GM18520 (cell line): ENCODE measurements around the gene SLC24A4.

ENCODE experiments used
- ATAC-seq: cut with Tn5 transposase; IDR thresholded peaks from one replicate; pipeline ENCODE4 v1.9.1; 2021; ENCODE audit not compliant: unreplicated experiment

The SLC24A4 gene

GRCh38 chr14:92315050-92315805 is 7.7 kb upstream of the SLC24A4 start:
- no peak for ATAC-seq

- ATAC-seq, result no peak
Observed at GRCh38 chr14:92316176-92316575, 6.8 kb upstream of the SLC24A4 start.

DNA sequence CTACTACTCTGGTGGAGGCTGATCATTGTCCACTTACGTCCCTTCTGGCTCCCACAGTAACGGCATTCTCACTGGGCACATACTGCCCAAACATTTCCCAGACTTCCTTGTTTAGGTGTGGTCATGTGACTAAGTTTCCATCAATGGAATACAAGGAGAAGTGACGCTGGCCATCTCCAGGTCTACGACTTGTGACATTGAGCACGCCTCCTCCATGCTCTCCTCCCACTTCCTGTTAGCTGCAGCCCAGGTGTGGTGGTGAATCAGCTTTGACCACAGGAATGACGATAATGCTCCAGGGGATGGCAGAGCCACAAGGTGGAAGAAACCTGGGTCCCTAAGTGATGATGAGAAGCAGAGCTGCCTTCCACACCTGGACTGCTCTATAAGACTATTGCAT is 6.0 kb upstream of the SLC24A4 start:
- ATAC-seq, result no peak

DNA sequence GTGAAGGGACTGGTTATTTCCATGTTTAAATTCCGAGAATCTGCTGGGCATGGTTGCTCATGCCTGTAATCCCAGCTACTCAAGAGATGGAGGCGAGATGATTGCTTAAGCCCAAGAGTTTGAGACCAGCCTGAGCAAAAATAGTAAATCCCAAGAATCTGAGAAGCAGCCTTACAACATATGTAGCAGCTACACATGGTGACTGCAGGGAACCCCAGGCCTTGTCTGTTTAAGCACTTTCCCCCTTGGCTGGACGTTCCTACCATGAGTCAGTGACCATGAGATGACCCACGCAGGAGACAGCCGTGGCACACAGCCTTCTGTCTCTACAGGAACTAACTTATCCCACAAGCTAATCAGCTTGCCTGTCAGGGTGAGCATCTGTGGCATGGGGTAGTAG is 5.5 kb upstream of the SLC24A4 start:
- no peak for ATAC-seq

DNA sequence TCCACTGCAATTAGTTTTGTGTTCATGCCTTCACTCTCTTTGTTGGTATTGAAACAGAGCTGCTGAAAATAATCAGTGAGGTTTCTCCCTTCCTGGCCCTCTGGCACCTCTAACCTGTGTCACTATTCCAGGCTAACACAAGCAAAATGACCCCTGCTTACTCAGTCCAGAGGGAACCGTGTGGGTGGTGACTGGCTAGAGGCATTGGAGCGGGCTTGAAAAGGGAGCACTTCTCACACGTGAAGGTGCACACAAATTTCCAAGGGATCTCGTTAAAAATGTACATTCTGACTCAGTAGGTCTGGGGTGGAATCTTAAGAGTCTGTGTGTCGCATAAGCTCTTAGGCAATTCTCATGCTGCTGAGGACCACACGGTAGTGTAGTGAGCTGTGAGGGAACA is 1.3 kb upstream of the SLC24A4 start:
- ATAC-seq, result no peak

DNA sequence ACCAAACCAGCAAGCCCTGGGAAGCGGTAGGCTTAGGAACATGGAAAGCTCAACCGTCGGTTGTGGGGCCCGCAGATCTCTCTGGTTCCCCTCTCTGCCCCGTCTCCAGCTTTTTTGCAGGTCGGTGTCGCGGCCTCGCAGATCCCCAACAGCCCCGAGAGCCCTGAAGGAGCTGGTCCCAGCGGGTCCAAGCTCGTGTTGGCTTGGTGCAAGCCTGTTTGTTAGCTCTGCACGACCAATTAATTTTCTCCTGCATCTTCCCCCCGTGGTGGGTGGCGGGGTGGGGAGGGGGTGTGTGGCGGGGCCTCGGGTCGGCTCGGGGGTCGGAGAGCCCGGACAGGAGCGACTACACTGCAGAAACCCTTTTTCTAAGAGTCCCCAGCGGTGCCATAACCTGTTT is 449 bp upstream of the SLC24A4 start:
- no peak for ATAC-seq

DNA sequence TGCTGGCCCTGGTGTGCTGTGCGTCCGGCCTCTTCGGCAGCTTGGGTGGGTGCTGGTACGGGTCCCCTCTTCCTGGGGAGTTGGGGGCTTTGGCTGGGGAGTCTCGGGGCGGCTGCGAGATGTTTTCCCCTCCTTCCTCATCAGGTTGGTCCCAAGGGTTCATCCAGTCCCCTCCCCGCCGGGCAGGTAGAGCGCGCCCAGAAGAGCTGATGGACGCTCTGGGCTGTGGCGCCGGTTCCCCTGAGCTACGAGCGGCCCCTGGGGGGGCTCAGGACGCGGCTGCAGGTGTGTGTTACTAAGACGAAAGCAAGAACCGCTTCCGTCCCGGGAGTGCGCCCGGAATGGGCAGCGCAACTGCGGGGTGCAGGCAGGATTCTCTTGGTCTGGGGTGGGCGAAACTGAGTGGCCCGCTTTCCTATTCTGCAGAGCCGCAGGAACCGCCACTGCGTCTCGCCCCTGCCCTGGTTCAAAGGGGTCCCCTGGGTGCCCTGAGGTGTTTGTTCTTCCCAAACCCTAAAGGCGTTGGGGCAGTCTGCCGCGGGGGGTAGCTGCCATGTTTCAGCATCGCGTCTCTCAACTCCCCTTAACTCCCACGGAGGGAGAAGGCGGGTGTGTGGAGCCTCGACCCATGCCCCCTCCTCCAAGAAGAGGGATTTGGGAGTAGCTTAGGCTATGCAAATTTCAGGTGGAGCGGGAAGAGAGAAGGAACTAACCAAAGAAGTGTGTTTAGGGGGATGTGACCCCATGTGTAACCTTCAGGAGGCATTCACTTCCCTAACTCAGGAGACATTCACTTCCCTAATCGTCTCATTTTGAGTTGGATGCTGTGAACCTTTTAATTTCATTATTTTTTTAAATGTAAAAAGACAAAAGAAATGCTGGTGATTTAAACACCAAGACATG is 1.2 kb downstream of the SLC24A4 start:
- ATAC-seq, result no peak

DNA sequence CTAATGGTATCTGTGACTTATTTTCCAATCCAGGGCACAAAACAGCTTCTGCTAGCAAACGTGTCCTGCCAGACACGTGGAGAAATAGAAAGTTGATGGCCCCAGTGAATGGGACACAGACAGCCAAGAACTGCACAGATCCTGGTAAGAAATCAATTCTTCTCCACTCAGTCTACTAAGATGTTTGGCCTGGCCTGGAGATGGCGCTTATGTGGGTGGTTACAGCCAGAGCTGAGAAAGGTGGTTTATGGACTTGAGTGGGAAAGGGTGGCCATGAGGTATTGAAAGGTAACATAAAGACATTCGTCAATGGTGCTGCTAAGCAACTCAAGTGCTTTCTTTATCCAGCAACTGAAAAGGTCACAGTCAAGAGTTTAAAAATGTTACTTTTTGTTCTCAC is 2.9 kb downstream of the SLC24A4 start:
- no peak for ATAC-seq

DNA sequence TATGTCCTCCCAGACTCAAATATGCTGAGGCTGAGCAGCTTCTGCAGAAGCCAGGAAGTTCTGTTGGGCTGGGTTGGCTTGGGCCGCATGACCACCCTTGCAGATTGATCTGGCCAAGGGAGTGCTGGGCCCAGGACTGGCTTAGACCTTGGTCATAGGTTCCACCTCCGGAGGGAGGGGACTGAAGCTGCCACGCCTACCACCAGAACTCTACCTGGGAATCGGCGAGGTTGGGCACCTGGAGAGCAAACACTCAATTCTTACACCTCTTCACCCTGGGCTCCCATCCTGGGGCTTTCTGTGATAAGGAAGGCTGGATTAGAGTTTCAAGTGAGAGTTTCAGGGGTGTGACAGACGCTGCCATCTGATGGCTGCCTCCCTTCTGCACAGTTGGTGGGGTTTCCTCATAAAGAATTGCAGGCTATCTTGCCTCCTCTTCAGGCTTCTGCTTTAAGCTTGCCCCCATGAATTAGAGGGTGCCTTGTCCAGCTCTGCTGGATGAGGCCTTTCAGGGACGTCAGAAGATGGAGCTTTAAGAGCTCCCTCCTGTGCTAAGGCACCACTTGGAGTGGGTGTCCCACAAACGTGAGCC is 5.8 kb downstream of the SLC24A4 start:
- ATAC-seq, result no peak

DNA sequence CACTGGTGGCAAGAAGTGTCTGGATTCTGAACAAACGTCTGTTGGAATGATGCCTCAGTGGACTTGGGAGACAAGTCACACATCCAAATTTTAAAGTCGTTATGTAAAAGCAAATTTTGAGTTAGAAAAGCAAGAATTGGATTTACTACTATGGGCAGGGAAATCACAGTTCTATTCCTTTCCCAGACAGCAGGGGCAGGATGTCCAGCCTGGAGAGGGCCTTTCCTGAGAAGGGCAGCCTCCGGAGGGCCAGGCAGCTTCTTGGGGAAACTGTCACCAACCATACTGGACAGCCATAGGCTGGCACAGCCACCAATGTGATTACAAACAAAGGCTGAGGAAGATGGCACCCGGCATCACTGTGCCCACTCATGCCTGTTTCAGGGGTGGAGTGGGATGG is 11.1 kb downstream of the SLC24A4 start:
- ATAC-seq, result no peak

DNA sequence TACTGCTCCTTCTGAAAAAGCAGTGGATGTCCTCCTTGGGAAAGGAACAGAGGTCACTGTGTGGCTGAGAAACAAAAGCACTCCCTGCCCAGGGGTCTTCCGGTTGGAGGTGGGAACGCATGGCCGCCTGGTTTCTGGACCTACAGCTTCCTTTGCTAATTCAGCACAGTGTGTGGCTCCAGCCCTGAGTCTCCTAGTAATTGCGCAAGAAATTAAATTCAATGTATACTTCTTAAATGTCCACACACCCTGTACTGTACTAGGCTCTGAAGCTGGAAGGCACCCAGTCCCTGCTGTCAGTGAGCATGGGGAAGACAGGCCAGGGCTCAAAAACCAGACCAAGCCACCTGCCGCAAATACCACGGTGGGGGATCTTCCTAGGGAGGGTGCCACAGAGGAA is 13.4 kb downstream of the SLC24A4 start:
- ATAC-seq, result no peak

- no peak for ATAC-seq
Observed at GRCh38 chr14:92339426-92339825, 16.5 kb downstream of the SLC24A4 start.

DNA sequence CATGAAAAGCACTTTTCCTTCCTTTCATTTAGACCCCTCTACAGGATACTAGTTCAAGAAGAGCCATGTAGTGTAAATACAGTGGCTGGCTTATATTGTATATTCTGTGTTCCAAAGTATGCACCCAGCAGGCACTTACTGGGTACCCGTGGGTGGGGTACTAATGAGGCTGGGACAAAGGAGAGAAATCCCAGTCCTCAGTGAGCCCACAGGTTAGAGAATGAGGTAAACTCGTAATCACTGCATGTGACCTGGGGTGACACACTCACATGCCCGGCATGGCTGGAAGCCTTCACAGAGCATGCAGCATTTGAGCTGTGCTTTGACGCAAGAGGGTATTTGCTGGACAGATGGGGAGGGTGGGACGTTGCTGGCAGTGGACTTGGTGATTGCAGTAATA is 17.1 kb downstream of the SLC24A4 start:
- no peak for ATAC-seq

GRCh38 chr14:92340931-92341330 is 18.0 kb downstream of the SLC24A4 start:
- no peak for ATAC-seq

- no peak for ATAC-seq
Observed at GRCh38 chr14:92341791-92342190, 18.8 kb downstream of the SLC24A4 start.

DNA sequence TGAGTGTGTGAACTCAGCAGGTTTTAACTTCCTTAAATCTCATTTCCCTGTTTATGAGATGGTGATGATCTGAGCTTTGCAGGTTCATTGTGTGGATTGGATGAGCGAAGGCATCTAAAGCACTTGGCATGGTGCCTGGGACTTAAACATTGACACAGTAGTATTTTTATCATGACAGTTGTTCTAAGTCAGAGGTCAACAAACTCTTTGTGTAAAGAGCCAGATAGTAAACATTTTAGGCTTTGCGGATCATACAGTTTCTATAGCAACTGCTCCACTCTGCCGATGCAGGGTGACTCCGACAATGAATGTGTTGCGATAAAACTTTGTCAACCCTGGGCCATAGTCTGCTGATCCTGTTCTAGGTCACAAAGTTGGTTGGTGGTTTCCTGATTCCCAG is 25.2 kb downstream of the SLC24A4 start:
- no peak for ATAC-seq

- no peak for ATAC-seq
Observed at GRCh38 chr14:92351750-92352149, 28.8 kb downstream of the SLC24A4 start.

DNA sequence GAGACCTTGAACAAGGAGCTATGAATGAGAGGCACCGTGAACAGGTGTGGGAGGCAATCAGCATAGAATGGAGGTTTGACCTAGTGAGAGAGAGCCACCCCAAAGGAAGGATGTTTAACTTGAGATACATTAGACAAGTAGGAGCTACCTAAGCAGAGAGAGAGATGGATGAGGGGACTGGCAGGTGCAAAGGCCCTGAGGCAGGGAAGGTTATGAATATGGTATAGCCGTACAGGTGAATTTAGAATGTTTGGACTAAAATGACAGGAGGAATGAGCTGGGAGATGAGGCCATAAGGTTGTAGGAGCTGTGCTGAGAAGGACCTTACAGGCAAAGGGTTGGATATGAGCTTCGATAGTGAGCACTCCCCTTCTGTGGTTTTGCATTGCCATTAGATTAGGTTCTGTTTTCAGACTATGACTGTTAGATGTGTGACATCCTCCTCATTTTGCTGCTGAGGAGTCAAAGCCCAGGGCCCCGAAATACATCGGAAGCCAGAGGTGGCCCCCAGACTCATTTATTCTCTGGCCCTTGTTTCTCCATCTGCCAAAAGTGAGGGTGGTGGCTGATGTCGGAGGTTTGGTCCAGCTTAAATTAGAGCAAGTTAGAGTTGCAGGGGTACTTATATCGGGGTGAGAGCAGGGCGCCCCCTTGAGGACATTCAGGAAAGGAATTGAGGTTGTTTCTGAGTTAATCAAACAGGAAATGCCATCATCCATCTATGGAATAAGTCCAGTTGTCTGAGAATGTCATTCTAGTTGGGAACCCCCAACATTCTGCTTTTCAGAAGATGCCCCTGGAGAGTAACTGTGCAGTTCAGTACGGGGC is 29.4 kb downstream of the SLC24A4 start:
- no peak for ATAC-seq

- no peak for ATAC-seq
Observed at GRCh38 chr14:92353447-92353846, 30.5 kb downstream of the SLC24A4 start.

- ATAC-seq, result no peak
Observed at GRCh38 chr14:92356677-92357076, 33.7 kb downstream of the SLC24A4 start.
